Stimulated activated CD8-positive, alpha-beta memory T cell treated with anti-CD3 and anti-CD28 coated beads, Interleukin-12 subunit alpha, Interleukin-12 subunit beta, amount 100 ng/mL, for 4 hours (primary cell): ENCODE measurements around the gene C6orf132.
"Not testable (repeated sequence)": the region's sequence is repeated elsewhere in the genome, so short reads cannot be mapped to it uniquely, and the experiment has no call there.

Source experiments
- DNase-seq: peaks from one replicate; pipeline ENCODE4 v3.0.0-alpha.2; 2020; ENCODE audit warnings: low read depth

C6orf132 gene

GRCh38 chr6:42159431-42160024, 17.1 kb upstream of the C6orf132 start:
- DNase-seq, result no peak

DNA sequence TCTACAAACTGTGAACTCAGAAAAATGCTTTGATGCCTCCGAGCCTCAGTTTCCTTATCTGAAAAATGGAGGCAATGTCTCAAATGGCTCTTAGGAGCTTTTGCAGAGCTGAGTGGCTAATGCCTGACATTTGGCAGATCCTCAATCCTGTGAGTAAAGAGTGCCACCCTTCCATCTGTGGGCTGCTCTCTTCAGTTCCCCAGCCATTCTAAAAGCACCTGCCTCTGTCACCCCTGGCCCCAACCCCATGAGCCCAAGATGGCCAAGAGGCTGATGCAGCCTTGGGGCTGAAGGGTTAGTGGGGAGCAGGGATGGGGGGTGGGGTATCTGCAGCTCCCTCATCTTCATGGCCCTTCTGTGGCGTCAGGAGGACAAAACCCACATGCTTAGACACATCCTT, 16.2 kb upstream of the C6orf132 start:
- no peak for DNase-seq

- DNase-seq, result no peak
These were observed 15.6 kb upstream of the C6orf132 start for GRCh38 chr6:42158011-42158410.

DNA sequence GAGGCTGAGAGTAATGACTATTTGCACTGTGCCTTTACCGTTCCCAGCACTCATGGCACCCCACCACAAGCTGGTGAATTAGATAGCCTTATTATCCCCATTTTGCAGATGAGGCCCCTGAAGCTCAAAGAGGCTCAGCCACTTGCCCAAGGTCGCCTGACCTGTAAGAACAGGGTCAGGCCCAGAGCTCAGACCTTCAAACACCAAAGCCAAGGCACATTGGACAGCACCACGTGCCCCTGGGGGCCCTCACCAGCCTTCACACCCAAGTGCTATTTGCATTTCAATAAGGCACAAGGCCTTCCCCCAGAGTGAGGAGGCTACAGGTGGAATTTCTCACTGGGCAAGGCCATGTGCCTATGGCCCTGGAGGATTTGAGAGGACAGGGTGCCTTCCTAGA, 14.2 kb upstream of the C6orf132 start:
- DNase-seq, result no peak

DNA sequence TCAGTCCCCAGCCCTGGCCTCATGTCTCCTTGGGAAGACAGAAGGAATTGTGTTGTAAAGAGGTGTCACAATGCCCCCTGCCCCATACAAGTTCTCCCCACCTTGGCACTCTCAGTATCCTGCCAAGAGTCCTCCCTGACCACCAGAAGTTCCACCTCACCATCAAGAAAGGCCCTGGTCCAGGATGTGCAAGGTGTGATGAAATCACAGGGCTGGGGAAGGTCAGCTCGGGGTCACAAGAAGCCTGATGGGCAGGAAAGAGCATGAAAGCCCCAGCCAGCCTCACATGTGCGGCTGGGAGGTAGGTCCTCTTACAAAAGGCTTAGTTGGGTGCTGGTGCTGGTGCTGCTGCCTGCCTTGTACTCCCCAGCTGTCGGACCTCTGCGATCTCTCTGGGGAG, 12.9 kb upstream of the C6orf132 start:
- no peak for DNase-seq

- no peak for DNase-seq
These were observed 12.2 kb upstream of the C6orf132 start for GRCh38 chr6:42154461-42155209.

- DNase-seq, result no peak
These were observed 11.5 kb upstream of the C6orf132 start for GRCh38 chr6:42153921-42154320.

- not testable (repeated sequence) for DNase-seq
These were observed 10.3 kb upstream of the C6orf132 start for GRCh38 chr6:42152528-42153213.

DNA sequence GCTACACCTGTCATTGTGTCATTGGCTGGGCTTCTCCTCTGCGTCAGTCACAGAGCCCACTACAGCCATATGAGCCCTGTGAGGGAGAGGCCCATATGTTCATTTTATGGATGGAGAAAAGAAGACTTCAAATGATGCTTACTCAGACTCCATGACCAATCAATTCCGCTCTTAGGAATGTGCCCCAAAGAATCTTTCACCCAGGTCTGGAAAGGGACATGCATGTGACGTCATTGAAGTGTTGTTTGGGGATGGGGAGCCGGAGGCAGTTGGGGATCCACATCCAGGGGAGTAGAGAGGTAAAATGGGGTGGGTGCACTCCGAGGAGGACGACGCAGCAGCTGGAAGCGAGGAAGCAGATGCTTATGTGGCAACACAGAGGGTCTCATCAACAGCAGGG, 9.6 kb upstream of the C6orf132 start:
- DNase-seq, result no peak

GRCh38 chr6:42150254-42150653, 7.8 kb upstream of the C6orf132 start:
- DNase-seq, result no peak

GRCh38 chr6:42148058-42148457, 5.6 kb upstream of the C6orf132 start:
- no peak for DNase-seq

DNA sequence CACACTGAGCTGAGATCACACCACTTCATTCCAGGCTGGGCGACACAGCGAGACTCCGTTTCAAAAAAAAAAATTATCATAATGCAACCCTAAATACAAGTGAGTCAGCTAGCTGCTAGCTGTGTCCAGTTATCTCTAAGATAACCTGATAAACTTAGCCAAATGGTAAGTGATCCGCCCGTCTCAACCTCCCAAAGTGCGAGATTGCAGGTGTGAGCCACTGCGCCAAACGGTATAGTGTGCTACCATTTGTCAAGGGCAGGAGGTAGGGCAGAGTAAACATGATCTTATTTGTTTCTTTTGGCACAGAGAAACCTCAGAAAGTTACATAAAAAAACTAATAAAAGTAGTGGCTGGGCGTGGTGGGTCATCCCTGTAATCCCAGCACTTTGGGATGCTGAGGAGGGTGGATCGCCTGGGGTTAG, 4.7 kb upstream of the C6orf132 start:
- DNase-seq, result no peak

- no peak for DNase-seq
These were observed 760 bp downstream of the C6orf132 start for GRCh38 chr6:42141603-42142117.

DNA sequence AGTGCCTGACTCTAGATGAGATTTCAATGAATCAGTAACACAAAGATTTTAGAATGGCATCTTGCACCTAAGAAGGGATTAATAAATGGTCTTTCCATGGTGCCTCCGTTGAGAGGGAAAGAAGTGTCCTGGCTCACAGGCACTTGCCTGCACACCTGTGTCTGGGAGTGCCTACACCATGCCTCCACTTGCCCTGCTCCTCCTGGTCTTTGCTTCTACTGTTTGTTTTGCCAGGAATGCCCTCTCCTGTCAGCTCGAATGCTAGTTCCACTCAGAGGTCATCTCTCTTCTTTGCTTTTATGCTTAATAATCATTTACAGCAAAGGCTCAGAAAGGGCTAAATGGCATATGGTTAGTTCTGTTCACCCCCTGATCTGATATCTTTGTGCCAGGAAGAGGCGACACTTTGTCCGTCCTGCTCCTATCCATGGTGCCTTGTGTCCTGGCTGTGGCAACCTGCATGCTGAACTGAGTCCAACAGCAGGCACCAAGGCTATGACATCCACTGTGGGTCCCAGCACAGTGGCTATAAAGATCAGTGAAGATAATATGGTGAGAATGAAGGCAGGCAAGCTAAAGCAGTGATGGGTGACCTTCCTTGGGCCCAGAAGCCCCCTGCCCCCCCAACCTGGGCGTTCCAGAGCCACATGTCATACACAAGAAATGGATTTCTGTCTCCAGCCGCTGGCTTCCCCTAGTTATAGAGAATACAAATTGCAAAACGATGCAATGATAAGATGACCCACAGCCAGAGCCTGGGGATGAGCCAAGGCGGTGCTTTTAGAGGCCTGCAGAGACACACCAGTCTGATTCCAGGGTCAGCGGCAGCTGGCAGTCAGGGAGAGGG, 1.4 kb downstream of the C6orf132 start:
- DNase-seq, result no peak

DNA sequence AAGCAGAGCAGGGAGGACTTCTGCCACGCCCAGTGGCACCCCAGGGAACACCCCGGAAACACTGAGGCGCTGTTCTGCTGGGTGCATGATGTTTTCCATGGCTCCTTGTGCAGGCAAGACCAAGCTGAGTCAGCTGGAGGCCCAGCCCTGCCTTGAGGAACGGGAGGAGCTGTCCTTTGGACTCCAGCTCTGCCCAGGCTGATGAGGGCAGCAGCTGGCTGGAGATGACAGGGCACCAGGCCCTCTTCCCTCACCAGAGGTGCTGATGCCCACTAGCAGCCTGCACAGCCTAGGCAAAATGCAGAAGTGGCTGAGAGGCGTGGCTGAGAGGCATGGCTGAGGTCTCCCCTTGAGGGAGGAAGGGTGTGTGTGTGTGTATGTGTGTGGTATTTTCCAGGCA, 2.4 kb downstream of the C6orf132 start:
- DNase-seq, result no peak

DNA sequence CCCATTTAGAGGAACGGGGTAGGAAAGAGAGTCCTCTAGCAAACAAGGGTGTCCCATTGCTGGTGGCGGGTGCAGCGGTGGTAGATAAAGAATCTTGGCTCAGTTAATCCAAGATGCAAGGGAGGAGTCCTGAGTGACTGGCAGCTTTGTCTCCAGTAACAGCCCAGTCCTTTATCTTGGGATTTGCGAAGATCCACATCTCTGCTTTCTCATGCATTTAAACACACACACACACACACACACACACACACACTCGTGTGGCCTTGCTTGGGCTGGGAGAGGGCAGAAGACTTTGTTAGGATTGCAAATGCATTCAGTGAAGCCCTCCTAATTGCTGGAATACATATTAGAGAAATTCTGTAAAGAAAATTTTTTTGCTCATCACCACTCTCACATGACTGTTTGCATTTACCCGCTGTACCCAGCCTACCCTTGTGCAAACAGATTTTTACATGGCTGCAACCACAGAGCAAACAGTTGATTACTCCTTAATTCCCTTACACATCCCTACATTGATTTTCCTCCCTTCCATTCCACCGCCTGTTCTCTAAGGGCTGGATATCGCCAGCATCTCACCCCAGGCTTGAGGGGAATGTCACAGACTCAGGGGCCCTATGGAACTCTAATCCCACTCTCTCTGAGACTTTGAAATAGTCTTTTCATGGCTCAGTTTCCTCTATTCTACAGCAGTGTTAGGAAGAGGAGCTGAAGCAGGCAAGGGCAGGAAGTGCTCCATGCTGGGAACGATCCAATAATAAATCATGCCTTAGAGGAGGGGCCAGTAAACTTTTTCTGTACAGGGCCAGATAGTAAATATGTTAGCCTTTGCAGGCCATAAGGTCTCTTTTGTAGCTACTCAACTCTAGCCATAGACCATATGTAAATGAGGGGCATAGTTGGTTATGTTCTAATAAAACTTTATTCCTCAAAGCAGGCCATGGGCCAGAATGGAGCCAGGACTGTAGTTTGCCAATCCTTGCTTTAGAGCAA, 3.5 kb downstream of the C6orf132 start:
- DNase-seq, result no peak

GRCh38 chr6:42138190-42138589, 4.2 kb downstream of the C6orf132 start:
- DNase-seq, result no peak

GRCh38 chr6:42137194-42137753, 5.1 kb downstream of the C6orf132 start:
- no peak for DNase-seq

DNA sequence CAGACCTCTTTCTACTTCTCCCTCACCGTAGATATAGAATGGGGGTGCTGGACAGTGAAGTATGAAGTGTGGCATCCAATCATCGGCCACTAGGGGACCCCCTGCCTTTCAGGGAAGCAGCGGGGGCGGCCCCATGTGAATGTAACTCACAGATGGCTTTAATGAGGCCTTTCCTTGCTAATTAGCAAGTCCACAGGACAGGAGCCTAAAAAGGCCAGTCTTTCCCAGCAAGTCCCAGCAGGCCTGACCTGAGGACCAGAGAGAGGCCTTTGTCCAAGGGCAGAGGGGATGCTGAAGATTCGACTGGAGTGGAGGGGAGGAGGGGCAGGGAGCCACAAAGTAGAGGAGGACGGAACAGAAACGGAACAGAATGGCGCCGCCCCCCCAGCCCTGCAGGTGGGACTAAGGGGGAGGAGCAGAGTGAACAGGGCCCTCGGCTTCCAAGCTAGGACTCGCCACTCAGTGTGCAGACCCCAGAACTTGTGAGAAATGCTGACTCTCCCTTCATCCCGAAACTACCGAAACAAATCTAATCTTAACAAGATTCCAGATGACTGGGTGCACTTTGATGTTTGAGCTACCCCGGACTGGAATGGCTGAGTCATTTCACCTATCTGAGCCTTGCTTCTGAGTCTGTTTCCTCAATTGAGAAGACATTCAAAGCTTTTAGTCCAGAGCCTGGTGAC, 5.8 kb downstream of the C6orf132 start:
- DNase-seq, result no peak

DNA sequence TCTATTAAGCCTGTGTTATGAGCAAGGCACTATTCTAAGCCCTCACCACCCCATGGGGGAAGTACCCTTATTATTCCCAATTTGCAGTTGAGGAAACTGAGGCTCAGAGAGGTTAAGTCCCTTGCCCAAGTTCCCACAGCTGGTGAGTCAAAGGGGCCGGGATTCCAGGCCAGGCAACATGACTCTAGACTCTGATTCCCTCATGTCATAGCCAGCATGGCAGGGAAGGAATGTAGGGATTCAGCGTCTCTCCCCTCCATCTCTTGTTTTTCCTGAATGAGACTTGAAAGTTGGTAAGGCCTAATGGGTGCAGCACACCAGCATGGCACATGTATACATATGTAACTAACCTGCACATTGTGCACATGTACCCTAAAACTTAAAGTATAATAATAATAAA, 6.7 kb downstream of the C6orf132 start:
- no peak for DNase-seq
